ENCODE measurements around the gene DYSF.

Gene DYSF

GRCh38 chr2:71526975-71527374 lies 73.6 kb downstream of the DYSF start:
- no peak for DNase-seq (ENCODE audit: low read depth)
- no peak for TF ChIP-seq CTCF (conservative IDR thresholded peaks at IDR 0.05; ENCODE audit: low read depth, low read length)
- H3K4me3 ChIP-seq (ENCODE audit: low read length): no peak overlapping the region

GRCh38 chr2:71528131-71528591 lies 74.8 kb downstream of the DYSF start:
- no peak for DNase-seq (ENCODE audit: low read depth)
- H3K4me3 ChIP-seq (ENCODE audit: low read length): no peak overlapping the region
- TF ChIP-seq CTCF (conservative IDR thresholded peaks at IDR 0.05; ENCODE audit: low read depth, low read length): no peak

- H3K4me3 ChIP-seq (ENCODE audit: low read length): no peak overlapping the region
- TF ChIP-seq CTCF (conservative IDR thresholded peaks at IDR 0.05; ENCODE audit: low read depth, low read length): no peak
- no peak for DNase-seq (ENCODE audit: low read depth)
Observed at GRCh38 chr2:71528749-71529148, 75.4 kb downstream of the DYSF start.

- DNase-seq (ENCODE audit: low read depth): no peak
- H3K4me3 ChIP-seq (ENCODE audit: low read length): no peak overlapping the region
- no peak for TF ChIP-seq CTCF (conservative IDR thresholded peaks at IDR 0.05; ENCODE audit: low read depth, low read length)
Observed at GRCh38 chr2:71530211-71530610, 76.8 kb downstream of the DYSF start.

- peak; percentile 80 for TF ChIP-seq CTCF (conservative IDR thresholded peaks at IDR 0.05; ENCODE audit: low read depth, low read length)
- no peak for DNase-seq (ENCODE audit: low read depth)
- no peak overlapping the region for H3K4me3 ChIP-seq (ENCODE audit: low read length)
Observed at GRCh38 chr2:71530641-71531332, 77.4 kb downstream of the DYSF start.

- H3K4me3 ChIP-seq (ENCODE audit: low read length): no peak overlapping the region
- TF ChIP-seq CTCF (conservative IDR thresholded peaks at IDR 0.05; ENCODE audit: low read depth, low read length): no peak
- DNase-seq (ENCODE audit: low read depth): no peak
Observed at GRCh38 chr2:71531522-71532047, 78.2 kb downstream of the DYSF start.

- H3K4me3 ChIP-seq (ENCODE audit: low read length): no peak overlapping the region
- no peak for DNase-seq (ENCODE audit: low read depth)
Observed at GRCh38 chr2:71532327-71532726, 79.0 kb downstream of the DYSF start.

More at GRCh38 chr2:71532327-71532726, 79.0 kb downstream of the DYSF start:
- TF ChIP-seq CTCF (conservative IDR thresholded peaks at IDR 0.05; ENCODE audit: low read depth, low read length): no peak
